ENCODE results near the gene MYRF. TPM values are rescaled to one million over a fixed set of nuclear protein-coding genes. Genes with fewer than 3 reads are reported as not detected.
A peak's percentile ranks its signal among the peaks of the same experiment; 100 is the strongest.

MYRF gene
- total RNA-seq, 4 donors from 2014 or later: 18.2 to 80.9 (median 49.9) TPM

- Histone ChIP-seq H3K4me1 (no peaks in the 10 kb centered on the region), H3K9me3 (no peaks in the 10 kb centered on the region), H3K4me3 (no peak overlapping the region), H3K36me3 (peaks cover 0 to 39% (median 0%) of the 10 kb centered on the region in 3 donors), H3K27me3 (no peaks in the 10 kb centered on the region), H3K27ac (no peak overlapping the region)
- DNase-seq: no peak
- no peak for TF ChIP-seq POLR2A (IDR thresholded peaks at IDR 0.05)
- TF ChIP-seq, protein P1, sequence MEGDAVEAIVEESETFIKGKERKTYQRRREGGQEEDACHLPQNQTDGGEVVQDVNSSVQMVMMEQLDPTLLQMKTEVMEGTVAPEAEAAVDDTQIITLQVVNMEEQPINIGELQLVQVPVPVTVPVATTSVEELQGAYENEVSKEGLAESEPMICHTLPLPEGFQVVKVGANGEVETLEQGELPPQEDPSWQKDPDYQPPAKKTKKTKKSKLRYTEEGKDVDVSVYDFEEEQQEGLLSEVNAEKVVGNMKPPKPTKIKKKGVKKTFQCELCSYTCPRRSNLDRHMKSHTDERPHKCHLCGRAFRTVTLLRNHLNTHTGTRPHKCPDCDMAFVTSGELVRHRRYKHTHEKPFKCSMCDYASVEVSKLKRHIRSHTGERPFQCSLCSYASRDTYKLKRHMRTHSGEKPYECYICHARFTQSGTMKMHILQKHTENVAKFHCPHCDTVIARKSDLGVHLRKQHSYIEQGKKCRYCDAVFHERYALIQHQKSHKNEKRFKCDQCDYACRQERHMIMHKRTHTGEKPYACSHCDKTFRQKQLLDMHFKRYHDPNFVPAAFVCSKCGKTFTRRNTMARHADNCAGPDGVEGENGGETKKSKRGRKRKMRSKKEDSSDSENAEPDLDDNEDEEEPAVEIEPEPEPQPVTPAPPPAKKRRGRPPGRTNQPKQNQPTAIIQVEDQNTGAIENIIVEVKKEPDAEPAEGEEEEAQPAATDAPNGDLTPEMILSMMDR (IDR thresholded peaks at IDR 0.05): no peak
Measured at GRCh38 chr11:61732705-61733104, 19.7 kb upstream of the MYRF start.

DNA sequence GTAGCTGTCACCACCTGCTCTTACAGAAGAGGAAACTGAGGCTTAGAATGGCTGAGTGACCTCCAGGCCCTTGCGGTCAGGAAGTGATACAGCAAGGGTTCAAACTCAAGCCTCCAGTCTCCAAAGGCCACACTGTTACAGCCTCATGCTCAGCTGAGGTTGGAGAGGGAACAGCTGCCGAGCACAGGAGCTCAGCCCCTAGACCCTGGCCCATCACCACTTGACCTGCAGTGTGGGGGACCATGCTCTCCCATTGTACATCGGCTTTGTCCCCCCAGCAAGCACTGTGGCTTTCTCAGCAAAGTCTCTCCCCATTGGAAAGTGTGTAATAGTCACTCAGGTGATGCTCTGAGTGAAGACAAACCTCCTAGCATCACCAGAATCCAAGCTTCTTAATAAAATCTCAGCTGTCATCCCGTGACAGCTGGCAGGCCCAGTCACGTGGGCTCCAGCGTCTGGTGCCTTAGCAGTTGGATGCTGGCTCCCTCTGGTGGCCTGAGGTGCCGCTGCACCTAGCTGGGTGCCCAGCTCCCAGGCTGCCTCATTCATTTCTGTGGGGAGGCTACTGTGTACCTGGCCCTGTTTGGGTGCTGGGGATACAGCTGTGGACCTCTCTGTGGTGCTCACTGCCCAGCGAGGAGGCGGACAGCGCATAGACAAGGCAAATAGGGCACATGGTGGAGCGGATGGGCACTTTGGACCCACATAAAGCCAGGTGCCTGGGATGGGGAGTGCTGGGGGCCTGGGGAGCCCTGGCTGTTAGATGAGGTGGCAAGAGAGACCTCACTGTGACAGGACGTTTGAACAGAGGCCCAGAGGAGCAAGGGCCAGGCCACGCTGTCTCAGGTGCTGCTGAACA lies 19.1 kb upstream of the MYRF start:
- no peak overlapping the region for H3K4me3 ChIP-seq
- H3K27ac ChIP-seq: no peak overlapping the region
- no peaks in the 10 kb centered on the region for H3K27me3 ChIP-seq
- H3K9me3 ChIP-seq: no peaks in the 10 kb centered on the region
- H3K36me3 ChIP-seq: peaks cover 0 to 42% (median 0%) of the 10 kb centered on the region in 3 donors
- H3K4me1 ChIP-seq: no peaks in the 10 kb centered on the region
- no peak for TF ChIP-seq POLR2A (IDR thresholded peaks at IDR 0.05)
- TF ChIP-seq, protein P1 (IDR thresholded peaks at IDR 0.05): peak; percentile 92 to 99 (median 98)
- peak; percentile 78 to 93 (median 90) for DNase-seq

GRCh38 chr11:61734767-61735166 lies 17.7 kb upstream of the MYRF start:
- H3K4me1 ChIP-seq: no peaks in the 10 kb centered on the region
- no peak overlapping the region for H3K4me3 ChIP-seq
- no peaks in the 10 kb centered on the region for H3K9me3 ChIP-seq
- no peak overlapping the region for H3K27ac ChIP-seq
- TF ChIP-seq POLR2A (IDR thresholded peaks at IDR 0.05): no peak
- TF ChIP-seq, protein P1 (IDR thresholded peaks at IDR 0.05): no peak
- DNase-seq: no peak
- H3K27me3 ChIP-seq: no peaks in the 10 kb centered on the region
- H3K36me3 ChIP-seq: peaks cover 0 to 41% (median 0%) of the 10 kb centered on the region in 3 donors

DNA sequence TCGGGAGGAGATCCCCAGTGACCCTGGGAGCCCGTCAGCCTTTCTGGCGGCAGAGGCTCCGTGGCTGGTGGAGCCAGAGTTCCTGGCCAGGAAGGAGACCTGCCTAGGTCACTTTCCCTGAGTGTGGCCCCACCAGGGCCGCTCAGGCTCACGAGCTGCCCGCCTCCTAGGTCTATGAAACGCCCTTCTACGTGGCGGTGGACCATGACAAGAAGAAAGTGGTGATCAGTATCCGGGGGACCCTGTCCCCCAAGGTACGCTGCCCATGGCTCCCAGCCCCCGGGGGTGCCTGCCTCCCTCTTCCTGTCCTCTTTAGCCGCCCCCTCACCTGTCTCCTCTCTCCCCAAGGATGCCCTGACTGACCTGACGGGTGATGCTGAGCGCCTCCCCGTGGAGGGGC lies 17.0 kb upstream of the MYRF start:
- H3K4me3 ChIP-seq: no peak overlapping the region
- H3K9me3 ChIP-seq: no peaks in the 10 kb centered on the region
- DNase-seq: no peak
- H3K4me1 ChIP-seq: no peaks in the 10 kb centered on the region
- no peaks in the 10 kb centered on the region for H3K27me3 ChIP-seq
- H3K36me3 ChIP-seq: peaks cover 0 to 48% (median 0%) of the 10 kb centered on the region in 3 donors
- TF ChIP-seq POLR2A (IDR thresholded peaks at IDR 0.05): no peak
- TF ChIP-seq, protein P1 (IDR thresholded peaks at IDR 0.05): no peak
- H3K27ac ChIP-seq: no peak overlapping the region

DNA sequence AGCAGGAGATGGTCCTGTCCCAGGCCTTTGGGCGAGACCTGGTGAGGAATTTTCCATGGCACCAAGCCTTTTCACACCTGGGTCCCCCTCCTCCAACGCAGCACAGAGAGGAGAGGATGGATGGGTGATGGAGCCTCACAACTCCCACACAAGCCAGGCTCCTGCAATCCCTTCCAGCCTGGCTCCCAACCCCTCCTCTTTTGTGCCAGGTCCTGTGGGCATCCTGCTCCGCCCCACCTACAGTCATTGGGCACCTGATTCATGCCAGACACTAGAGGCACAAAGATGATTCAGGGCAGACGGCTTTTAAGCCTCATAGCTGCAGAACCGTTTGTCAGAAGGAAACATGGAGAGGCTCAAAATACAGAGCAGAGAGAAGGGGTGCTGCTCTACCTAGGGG lies 16.1 kb upstream of the MYRF start:
- Histone ChIP-seq H3K9me3 (no peaks in the 10 kb centered on the region), H3K4me1 (no peaks in the 10 kb centered on the region), H3K4me3 (no peak overlapping the region), H3K36me3 (peaks cover 0 to 57% (median 0%) of the 10 kb centered on the region in 3 donors), H3K27ac (no peak overlapping the region), H3K27me3 (no peaks in the 10 kb centered on the region)
- TF ChIP-seq, protein P1 (IDR thresholded peaks at IDR 0.05): no peak
- no peak for TF ChIP-seq POLR2A (IDR thresholded peaks at IDR 0.05)
- no peak for DNase-seq
